Measurements from ENCODE around the gene CAPN9.

Gene CAPN9

DNA sequence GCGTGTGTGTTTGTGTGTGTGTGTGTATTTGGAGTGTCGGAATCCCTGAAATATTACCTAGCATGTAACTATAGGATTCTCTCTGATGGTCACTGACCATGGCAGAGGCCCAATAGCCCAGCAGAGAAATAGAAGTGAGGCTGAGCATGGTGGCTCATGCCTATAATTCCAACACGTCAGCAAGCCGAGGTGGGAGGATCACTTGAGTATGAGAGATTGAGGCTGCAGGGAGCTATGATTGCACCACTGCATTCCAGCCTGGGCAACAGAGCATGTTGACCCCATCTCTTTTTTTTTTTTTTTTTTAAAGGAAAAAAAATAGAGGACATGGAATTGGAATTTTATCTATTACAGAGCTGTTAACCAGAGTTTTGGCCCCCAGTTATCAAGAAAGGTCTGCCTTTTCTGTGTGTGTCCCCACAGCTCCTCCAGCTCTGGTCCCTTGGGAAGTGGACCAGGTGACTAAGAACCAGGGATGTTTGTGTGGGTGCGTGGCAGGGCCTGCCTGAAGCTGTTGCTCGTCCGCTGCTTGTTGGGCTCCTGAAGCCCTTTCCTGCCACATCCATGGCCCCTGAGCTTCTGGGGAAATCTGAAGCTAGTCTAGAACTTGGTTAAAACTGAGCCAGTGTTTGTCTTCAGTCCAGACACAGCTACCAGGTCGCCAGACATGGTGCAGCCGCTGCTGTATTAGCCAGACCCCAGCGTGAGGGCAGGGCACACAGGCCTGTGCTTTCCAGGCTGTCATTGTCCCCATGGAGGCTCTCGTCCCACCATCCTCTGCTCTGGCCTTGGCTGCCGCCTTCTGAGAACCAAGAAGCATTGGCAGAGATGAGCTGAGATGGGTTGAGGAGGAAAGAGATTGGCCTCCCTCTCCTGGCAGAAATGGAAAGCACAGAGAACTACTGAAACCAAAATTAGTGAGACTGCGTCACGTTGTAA, 25.5 kb downstream of the CAPN9 start:
- peak; percentile 55 for DNase-seq

DNA sequence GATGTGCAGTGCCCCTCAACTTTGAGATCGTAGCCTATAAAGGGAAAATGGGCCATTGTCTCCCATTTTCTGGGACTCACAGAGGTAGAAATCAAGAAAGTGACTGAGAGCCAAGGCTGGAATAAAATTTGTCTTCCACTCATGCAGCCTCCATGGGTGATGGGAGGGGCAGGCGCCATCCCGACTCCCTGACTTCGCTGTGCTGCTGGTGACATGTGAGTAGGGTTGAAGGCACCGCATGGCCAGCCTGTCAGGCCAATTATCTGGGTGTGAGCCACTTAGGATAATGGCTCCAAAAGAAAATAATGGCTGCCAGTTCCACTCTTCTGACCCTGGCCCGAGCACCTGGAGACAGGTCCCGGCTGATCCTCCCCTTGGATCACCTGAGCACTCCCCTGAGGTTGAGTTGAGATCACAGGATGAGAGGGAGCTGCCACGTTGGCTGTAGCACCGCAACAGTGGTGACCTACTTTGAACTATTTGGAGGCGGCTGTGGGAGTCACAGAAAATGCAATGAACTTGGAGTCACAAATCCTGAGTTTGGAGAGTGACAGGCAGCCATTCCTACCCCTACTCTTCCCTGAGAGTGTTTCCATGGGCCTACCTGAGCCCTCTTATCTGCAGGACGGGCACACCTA, 26.3 kb downstream of the CAPN9 start:
- no peak for DNase-seq

DNA sequence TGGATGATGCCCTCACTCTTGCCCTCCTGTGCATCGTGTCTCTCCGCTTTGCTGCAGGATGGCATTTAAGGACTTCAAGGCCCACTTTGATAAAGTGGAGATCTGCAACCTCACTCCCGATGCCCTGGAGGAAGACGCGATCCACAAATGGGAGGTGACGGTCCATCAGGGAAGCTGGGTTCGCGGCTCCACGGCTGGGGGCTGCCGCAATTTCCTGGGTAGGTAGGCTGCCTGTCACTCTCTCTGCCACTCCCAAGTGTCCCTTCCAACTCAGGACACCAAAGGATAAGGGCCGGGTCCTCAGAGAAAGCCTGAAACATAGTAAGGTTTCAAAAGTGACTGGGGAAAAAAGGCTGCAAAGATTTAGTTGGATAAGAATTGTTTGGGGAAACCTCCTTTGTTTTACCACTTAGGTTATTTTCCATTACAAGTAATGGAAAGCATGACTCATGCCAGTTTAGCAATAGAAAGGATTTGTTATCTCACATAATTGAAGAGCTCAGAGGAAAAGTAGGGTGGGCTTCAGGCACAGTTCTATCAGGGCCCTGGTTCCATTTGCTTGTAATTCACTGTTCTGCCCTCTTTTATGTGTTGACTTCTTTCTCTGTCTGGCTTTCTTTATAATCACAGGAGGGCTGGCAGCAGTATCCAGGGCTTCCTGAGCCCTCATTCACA, 31.9 kb downstream of the CAPN9 start:
- DNase-seq = no peak

DNA sequence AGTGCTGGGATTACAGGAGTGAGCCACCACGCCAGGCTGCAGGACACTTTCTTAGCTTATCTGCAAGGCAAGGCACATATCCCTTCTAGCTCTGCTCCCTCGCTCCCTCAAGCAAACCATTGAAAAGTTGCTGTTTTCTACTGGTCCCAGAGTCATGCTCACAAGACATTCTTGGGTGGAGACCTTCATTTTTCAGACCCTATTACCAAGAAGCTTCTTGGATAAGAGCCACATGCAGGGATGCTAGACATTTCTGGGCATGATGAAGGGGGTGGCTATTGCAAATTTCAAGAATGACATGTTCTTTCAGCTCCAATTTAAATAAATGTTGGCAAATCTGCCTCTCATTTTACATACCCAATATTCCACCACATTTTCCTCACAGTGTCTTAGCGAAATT, 33.9 kb downstream of the CAPN9 start:
- no peak for DNase-seq

DNA sequence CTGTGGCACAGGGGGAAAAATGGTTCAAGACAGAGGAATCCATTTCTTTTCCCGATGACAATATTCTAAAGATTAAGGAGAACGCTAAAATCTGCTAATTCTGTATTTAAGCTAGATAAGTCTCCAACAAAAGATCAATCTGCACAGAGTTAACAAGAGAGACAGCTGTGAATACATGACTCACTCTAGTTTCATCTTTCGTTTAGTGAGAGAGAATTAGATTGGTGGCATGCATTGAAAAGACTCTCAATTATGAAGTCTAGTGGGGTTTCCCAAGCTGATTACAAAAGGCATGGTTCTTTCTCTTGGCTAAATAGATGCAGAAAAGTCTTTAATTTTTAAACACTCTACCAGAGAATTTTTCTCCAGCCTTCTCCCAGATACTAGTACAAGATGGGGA, 34.4 kb downstream of the CAPN9 start:
- DNase-seq = no peak

DNA sequence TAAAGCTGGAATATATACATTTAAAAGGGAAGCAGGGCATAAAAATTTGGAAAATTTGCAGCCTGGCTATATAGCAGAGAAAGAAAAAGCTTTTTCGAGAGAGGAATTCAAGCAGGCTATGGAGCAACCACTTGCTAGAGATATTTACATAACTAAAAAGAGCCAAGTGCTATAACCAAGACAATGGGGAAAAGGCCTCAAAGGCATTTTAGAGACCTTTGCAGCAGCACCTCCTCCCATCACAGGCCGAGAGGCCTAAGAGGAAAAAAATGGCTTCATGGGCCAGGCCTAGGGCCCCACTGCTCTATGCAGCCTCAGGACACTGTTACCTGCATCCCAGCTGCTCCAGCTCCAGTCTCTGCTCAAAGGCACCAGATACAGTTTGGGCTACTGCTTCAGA, 37.0 kb downstream of the CAPN9 start:
- no peak for DNase-seq

DNA sequence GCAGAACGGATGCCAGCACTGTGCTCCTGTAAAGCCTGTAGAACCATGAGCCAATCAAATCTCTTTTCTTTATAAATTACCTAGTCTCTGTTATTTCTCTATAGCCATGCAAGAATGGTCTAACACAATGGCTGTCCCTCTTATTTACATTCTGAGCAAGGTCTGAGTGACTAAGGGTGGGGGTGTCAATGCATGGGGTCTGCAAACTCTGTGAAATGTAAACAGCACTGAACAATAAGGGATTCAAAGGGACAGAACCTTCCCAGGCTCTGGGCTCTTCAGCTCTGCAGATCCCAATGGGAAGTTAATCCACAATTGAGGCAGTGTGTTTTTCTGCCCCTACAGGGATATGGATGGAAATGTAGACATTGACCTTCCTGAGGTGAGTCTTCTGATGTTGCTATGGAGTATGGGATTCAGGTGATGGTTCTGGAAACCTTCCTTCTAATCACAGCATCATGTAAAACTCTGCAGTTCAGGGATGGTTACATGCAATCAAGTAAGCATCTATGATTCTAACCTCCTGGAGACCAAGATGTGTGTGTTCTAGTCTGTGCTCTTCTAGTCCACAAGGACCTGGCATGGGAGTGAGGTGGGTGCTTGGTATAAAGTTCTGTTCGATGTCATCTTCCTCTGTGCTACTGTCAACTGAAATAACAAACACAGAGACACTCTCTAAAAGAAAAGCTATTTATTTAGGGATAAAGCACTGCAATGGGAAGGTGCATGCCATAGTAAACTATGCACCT, 38.6 kb downstream of the CAPN9 start:
- DNase-seq = no peak

DNA sequence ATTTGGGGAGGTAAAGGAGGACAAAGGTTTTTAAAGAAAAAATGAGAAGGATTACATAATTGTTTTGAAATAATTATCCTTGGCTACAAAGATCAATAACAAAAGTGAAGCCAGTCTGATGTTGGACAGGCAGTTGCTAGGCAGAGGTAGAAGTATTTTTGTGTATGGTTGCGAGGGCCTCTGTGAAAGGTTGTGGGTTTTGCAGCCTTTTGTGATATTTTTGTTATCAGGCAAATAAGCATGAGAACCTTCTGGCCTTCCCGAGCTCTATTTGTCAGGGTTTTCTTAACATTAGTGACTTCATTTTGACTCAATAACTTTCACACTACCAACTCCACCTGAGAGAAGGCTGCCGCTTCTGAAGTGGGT, 39.2 kb downstream of the CAPN9 start:
- no peak for DNase-seq

DNA sequence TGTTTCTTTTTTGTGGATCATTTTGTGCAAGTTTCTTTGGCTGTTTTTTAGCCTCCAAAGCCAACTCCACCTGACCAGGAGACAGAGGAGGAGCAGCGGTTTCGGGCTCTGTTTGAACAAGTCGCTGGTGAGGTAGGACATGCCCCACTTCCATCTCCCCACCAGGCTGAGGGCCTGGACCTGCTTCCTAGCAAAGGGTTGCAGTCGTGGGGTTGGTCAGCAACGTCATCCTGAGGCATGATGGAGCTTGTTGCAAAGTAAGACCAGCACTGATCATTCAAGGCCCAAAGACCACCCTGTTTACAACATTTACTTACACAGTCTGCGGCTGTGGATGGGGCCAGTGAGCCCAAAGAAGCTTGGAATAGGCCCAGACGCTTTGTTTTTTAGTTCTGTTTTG, 40.3 kb downstream of the CAPN9 start:
- DNase-seq = no peak

DNA sequence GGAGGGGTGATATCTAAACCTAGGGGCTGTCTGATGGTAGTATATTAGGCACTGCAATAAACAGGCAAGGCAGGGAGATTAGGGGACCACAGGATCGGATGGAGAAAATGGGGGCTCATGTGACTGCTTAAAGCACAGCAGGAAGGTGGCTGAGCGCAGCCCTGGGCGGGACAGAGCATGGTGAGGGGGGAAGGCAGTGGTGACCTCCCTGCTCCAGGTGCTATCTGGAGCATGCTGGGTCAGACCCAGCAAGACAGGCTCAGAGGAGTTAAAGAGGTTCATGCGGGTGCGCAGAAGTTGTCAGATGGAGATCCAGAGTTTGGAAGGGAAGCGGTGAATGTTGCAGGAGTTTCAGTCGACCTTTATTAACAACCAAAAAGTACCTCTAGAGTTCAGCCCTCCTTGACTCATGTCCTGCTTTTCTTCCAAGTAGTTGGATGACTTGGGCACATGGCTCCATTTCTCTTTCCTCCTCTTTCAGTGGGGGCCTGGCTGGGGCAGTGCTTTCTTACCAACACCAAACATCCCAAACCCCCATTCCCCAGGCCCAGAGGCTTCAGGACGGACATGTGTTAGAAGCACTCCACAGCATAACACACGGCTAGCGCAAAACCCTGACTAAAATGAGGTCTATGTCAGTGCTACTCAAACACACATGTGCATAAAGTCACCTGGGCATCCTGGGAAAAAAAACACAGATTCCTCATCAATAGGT, 41.5 kb downstream of the CAPN9 start:
- no peak for DNase-seq

DNA sequence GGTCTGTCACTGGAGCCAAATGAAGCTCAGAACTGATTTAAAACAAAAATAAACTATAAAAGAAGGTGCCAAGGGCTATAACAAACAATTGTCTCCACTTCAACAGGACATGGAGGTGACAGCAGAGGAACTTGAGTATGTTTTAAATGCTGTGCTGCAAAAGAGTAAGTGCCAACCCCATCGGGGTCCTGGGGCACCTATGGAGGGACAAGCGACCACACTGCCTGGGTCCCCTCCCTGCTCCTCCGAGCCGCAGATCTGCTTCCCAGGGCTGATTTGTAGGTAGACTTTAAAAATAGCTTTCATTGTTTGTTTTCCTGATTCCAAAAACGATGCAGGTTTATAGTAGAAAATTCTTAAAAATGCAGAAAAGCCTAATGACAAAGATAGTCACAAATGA, 42.8 kb downstream of the CAPN9 start:
- DNase-seq = no peak

DNA sequence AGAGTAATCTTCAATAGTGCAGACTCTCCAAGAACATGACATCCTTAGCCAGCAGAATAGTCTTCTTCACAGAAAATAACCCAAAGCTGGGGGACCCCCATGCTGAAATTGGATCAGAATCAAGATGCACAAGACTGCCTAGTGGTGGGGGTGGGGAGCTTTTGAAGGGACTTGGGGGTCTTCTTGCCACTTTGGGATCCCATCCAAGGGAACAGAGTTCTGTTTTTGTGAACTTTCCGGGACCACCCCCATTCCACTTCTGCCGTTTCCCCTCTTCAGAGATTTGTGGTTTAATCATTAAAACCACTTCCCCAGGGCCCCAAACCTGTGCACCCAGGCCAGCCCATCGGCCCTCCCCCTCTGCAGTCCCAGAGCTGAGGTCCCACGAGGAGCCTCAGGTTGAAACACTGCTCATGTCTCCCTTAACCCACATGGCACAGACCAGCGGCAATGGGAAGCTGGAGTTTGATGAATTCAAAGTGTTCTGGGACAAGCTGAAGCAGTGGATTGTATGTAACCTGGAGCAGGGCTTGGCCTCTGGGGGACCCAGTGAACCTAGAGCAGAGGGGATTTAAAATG, 44.9 kb downstream of the CAPN9 start:
- no peak for DNase-seq

DNA sequence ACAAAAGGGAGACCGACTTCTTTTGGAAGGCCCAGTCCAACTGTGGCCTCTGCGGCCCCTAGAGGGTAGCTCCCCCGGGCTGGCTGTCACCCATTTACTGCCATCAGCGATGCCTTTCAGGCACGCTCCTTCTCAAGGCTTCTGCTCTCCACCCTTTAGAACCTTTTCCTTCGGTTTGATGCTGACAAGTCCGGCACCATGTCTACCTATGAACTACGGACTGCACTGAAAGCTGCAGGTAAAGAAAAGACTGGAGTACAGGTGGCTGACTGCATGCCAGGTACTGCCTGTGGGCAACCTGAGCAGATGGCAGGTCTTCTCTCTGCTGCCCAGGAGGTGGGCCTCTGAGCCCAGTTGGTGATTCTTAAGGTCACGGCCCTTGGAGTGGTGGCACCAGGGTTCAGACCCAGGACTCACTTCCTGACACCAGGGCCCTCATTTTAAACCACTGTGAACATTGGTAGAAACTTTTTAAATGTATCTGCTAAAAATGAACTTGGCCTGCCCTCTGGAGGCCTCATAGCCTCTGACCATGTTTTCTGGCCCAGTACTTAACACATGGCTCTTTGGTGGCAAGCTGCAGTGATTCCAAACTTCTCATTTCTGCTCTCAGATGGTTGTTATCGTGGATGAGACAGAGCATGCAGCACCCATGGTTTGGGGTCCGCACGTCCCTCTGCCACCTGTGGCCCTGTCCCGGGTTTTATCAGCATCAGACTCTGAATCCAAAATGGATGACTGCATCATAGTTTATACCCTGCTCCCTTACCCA, 45.7 kb downstream of the CAPN9 start:
- no peak for DNase-seq

DNA sequence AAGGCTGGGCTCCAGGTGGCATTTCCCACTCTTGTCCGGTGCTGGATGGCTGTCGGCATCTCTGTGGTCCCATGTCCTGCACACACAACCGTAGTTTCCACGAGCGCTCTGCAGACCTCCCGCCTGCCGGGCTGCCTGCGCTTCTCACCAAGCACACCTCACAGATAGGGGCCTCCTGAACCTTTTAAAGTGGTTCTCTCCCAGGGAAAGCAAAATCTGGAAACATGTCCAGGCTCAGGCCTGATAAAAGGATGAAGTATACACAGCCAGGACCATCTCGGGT, 46.2 kb downstream of the CAPN9 start:
- DNase-seq = no peak

DNA sequence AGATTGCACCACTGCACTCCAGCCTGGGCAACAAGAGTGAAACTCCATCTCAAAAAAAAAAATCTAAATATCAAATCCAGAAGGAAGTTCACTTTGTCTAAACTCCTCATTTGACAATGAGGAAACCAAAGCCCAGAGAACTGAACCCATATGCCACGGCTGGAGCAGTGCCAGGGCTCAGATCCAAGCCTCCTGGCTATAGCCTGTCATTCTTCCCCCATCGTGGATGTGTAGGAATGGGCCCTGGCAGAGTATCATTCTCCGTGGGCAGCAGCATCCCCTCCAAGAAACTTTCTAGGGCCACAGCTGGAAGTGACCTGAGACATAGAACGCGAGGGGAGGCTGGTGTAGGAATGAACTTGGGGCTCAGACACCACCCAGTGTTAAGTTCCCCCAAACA, 47.2 kb downstream of the CAPN9 start:
- peak; percentile 8 for DNase-seq

DNA sequence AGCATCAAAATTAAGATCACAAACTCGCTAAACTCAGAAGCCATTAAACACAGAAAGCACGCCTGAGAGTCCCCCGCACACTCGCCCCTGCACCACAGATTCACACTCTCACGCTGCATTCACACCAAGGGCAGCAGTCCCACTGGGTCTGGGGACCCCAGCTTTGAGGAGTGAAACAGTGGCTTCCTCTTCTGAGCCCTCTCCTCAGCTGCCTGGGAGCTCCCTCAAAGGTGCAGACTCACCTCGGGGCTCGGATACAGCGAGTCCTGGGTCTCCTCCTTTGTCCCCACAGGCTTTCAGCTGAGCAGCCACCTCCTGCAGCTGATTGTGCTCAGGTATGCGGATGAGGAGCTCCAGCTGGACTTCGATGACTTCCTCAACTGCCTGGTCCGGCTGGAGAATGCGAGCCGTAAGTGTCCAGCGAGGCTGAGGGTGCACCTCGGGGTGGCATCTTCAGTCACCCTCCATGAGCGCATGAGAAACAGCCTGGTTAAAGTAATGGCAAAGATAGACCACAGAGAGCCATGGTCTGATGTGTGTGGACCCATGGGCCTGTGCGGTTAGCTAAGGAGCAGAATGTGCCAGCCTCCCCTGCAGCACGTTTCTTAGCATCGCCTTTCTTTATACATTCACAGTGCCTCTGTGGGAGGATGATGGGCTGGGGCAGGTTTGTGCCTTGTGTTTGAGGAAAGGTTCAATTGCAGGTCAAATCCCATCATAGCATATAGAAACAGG, 47.9 kb downstream of the CAPN9 start:
- DNase-seq = no peak

DNA sequence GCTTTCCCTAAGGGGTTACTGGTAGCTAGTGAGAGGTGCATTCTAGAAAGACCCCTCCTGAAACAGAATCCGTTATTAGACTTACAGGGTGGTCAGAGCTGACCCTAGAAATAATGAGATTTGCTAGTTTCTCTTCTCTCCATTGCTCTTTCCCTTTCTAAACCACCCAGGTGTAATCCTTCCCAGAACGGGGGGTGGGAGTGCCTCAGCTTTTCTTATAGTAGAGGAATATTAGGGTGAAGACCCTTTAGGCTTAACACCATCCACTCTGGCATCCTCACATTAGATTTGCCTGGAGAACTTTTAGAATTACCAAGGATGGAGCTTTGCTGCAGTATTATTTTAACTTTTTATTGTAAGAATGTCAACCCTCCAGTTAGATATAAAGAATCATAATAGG, 49.4 kb downstream of the CAPN9 start:
- DNase-seq = no peak

DNA sequence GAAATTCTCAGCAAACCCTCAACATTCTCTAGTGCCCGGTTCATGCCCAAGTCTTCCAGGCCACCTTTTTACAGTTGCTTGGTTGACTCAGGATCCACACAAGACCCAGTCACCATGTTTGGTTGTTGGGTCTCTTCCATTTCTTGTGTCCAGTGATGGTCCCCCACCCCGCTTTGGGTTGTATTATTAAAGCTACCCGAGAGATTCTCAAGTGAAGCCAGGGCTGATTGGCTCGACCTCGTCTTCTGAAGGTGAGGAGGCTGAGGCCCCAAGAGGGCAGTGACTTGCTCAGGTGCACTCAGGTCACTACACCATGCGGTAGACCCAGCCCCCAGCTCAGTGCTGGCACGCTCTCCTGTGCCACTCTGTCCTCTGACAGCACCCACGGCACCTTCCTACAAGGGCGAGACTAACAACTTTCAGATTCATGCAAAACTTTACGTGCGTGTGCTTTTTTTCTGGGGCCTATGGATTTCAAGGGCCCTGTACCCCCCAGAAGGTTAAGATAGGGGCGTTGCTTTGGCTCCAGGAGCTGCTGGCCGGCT, 50.3 kb downstream of the CAPN9 start:
- no peak for DNase-seq

DNA sequence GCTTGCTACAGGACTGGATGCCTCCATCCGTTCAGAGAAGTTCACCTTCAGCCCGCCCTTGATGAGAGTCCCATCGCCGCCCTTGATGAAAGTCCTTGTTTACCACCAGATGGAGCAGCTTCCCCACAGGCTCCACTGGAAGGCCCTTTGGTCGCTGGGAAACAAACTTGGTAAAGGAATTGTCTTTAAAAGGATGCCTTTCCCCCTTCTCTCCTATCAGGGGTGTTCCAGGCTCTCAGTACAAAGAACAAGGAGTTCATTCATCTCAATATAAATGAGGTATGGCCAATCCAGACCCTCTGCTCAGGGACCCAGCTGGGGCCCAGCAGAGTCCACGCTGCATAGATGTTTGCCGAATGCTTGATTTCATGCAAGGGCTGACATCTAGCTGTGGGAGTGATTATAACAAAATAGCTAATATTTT, 50.8 kb downstream of the CAPN9 start:
- DNase-seq = peak; percentile 70

DNA sequence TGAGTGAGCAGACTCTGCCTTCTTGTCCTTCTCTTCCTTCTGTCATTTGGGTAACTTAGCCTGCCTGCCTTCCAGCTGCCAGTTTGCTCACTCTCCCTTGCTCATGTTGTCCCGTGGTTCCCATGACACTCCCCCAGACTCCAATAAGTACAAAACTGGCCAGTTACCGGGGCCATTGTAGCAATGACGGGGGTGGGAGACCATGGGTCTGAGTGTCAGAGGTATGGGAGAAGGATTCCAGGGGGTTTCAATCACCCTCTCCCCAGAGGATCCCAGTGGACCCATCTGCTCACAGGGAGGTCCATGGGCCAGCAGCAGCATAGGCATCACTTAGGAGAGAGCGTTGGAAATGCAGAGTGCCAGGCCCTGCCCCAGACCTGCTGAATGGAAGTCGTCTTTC, 51.3 kb downstream of the CAPN9 start:
- DNase-seq = no peak
